GM18499 (cell line): ENCODE results near the gene ZSWIM6.

Experiments used
- ATAC-seq: cut with Tn5 transposase; IDR thresholded peaks from one replicate; pipeline ENCODE4 v1.9.1; 2021; ENCODE audit warnings: moderate number of reproducible peaks; ENCODE audit not compliant: insufficient read depth, unreplicated experiment

The ZSWIM6 gene

GRCh38 chr5:61429906-61430305 lies 97.8 kb downstream of the ZSWIM6 start:
- ATAC-seq = no peak

- ATAC-seq = no peak
These were observed 100.0 kb downstream of the ZSWIM6 start for GRCh38 chr5:61431923-61432620.

GRCh38 chr5:61435368-61435767 lies 103.3 kb downstream of the ZSWIM6 start:
- no peak for ATAC-seq

GRCh38 chr5:61438298-61438970 lies 106.4 kb downstream of the ZSWIM6 start:
- no peak for ATAC-seq

- ATAC-seq = no peak
These were observed 108.0 kb downstream of the ZSWIM6 start for GRCh38 chr5:61440086-61440485.

- ATAC-seq = no peak
These were observed 108.5 kb downstream of the ZSWIM6 start for GRCh38 chr5:61440596-61440995.

GRCh38 chr5:61441742-61442141 lies 109.7 kb downstream of the ZSWIM6 start:
- ATAC-seq = no peak

GRCh38 chr5:61447780-61448495 lies 115.9 kb downstream of the ZSWIM6 start:
- no peak for ATAC-seq

- ATAC-seq = no peak
These were observed 117.9 kb downstream of the ZSWIM6 start for GRCh38 chr5:61449804-61450492.

- ATAC-seq = no peak
These were observed 118.6 kb downstream of the ZSWIM6 start for GRCh38 chr5:61450493-61451279.

GRCh38 chr5:61455179-61456006 lies 123.3 kb downstream of the ZSWIM6 start:
- ATAC-seq = no peak

GRCh38 chr5:61460471-61460870 lies 128.4 kb downstream of the ZSWIM6 start:
- no peak for ATAC-seq

GRCh38 chr5:61461417-61461816 lies 129.4 kb downstream of the ZSWIM6 start:
- no peak for ATAC-seq

- no peak for ATAC-seq
These were observed 129.9 kb downstream of the ZSWIM6 start for GRCh38 chr5:61461926-61462325.

- ATAC-seq = no peak
These were observed 131.5 kb downstream of the ZSWIM6 start for GRCh38 chr5:61463596-61463995.

- ATAC-seq = no peak
These were observed 132.5 kb downstream of the ZSWIM6 start for GRCh38 chr5:61464512-61464911.

GRCh38 chr5:61465066-61465465 lies 133.0 kb downstream of the ZSWIM6 start:
- ATAC-seq = no peak

GRCh38 chr5:61465496-61465895 lies 133.4 kb downstream of the ZSWIM6 start:
- ATAC-seq = no peak

GRCh38 chr5:61466017-61466416 lies 134.0 kb downstream of the ZSWIM6 start:
- no peak for ATAC-seq
